ENCODE data around the gene PSEN1.

The PSEN1 gene

GRCh38 chr14:73136085-73136386 lies 271 bp upstream of the PSEN1 start:
- peak overlapping the region; percentile 77 for H3K4me3 ChIP-seq (replicated peaks; ENCODE audit: low read depth, low read length)
- no peak for TF ChIP-seq CTCF (IDR thresholded peaks at IDR 0.05; ENCODE audit: low read depth, low read length, missing control alignments)
- no peak for DNase-seq (ENCODE audit: extremely low read depth, low read depth)

GRCh38 chr14:73140811-73141323 lies 4.6 kb downstream of the PSEN1 start:
- no peak overlapping the region for H3K4me3 ChIP-seq (replicated peaks; ENCODE audit: low read depth, low read length)
- no peak for DNase-seq (ENCODE audit: extremely low read depth, low read depth)
- no peak for TF ChIP-seq CTCF (IDR thresholded peaks at IDR 0.05; ENCODE audit: low read depth, low read length, missing control alignments)

GRCh38 chr14:73142216-73142615 lies 5.9 kb downstream of the PSEN1 start:
- no peak for DNase-seq (ENCODE audit: extremely low read depth, low read depth)
- H3K4me3 ChIP-seq (replicated peaks; ENCODE audit: low read depth, low read length): no peak overlapping the region
- TF ChIP-seq CTCF (IDR thresholded peaks at IDR 0.05; ENCODE audit: low read depth, low read length, missing control alignments): no peak

- no peak for TF ChIP-seq CTCF (IDR thresholded peaks at IDR 0.05; ENCODE audit: low read depth, low read length, missing control alignments)
- no peak for DNase-seq (ENCODE audit: extremely low read depth, low read depth)
Observed at GRCh38 chr14:73143003-73143402, 6.7 kb downstream of the PSEN1 start.

GRCh38 chr14:73143617-73144016 lies 7.3 kb downstream of the PSEN1 start:
- no peak for DNase-seq (ENCODE audit: extremely low read depth, low read depth)
- H3K4me3 ChIP-seq (replicated peaks; ENCODE audit: low read depth, low read length): no peak overlapping the region

More at GRCh38 chr14:73143003-73143402, 6.7 kb downstream of the PSEN1 start:
- no peak overlapping the region for H3K4me3 ChIP-seq (replicated peaks; ENCODE audit: low read depth, low read length)

GRCh38 chr14:73145371-73145770 lies 9.1 kb downstream of the PSEN1 start:
- no peak for TF ChIP-seq CTCF (IDR thresholded peaks at IDR 0.05; ENCODE audit: low read depth, low read length, missing control alignments)
- H3K4me3 ChIP-seq (replicated peaks; ENCODE audit: low read depth, low read length): no peak overlapping the region
- no peak for DNase-seq (ENCODE audit: extremely low read depth, low read depth)

More at GRCh38 chr14:73143617-73144016, 7.3 kb downstream of the PSEN1 start:
- TF ChIP-seq CTCF (IDR thresholded peaks at IDR 0.05; ENCODE audit: low read depth, low read length, missing control alignments): no peak

- no peak for TF ChIP-seq CTCF (IDR thresholded peaks at IDR 0.05; ENCODE audit: low read depth, low read length, missing control alignments)
- H3K4me3 ChIP-seq (replicated peaks; ENCODE audit: low read depth, low read length): no peak overlapping the region
- DNase-seq (ENCODE audit: extremely low read depth, low read depth): no peak
Observed at GRCh38 chr14:73146111-73146510, 9.8 kb downstream of the PSEN1 start.

Data from HFF-Myc (cell line).